ENCODE measurements around the gene MYO10.
A peak's percentile ranks its signal among the peaks of the same experiment; 100 is the strongest.
"Not testable (repeated sequence)": the region's sequence is repeated elsewhere in the genome, so short reads cannot be mapped to it uniquely, and the experiment has no call there.

Gene MYO10

DNA sequence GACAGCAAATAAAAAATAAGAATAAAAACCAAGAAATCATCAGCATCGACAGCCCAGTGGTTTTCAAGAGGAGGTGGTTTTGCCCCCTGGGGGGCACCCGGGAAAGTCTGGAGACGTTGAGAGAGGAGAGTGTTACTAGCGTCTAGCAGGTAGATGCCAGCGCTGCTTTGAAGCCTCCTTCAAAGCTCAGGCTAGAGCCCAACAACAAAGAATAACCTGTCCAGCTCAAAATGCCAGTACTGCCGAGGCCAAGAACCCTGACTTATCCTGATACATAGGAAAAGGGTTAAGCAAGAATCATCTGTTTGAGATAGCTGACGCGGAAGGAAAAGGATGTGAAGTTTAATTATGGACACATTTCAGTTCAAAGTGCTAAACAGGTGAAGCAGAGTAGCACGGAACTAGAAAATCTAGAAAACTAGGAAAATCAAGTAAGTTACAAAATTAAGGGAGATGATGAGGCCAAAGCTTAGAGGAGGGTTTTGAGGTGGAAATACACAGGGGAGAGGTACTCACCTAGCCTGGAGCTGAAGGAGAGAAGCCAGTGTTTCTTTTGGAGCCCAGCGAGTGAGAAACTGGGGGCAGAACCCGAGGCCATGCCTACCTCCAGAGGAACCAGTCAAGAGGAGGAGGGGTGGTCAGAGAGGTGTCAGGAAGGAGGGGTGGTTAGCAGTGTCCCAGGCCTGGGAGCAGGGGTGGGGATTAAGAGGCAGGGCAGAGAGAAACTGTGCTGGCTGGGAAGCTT lies 198.3 kb downstream of the MYO10 start:
- DNase-seq, result no peak

DNA sequence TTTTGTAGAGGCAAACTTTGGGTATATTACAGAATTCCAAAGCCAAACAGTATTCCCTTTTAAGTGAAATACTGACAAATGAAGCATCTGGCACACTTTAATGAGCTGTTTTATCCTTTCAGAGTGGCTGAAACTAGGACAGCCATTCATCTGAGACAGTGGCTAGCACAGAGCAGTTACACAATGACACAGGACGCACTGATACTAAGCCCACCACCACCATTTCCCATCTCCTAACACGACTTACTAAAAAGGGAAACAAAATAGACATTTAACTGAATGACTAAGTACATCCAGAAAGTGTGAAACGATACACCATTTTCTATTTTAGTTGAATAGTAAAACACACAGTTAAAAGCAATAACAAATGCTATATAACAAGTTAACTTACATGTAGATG lies 198.9 kb downstream of the MYO10 start:
- peak; percentile 11 for DNase-seq

DNA sequence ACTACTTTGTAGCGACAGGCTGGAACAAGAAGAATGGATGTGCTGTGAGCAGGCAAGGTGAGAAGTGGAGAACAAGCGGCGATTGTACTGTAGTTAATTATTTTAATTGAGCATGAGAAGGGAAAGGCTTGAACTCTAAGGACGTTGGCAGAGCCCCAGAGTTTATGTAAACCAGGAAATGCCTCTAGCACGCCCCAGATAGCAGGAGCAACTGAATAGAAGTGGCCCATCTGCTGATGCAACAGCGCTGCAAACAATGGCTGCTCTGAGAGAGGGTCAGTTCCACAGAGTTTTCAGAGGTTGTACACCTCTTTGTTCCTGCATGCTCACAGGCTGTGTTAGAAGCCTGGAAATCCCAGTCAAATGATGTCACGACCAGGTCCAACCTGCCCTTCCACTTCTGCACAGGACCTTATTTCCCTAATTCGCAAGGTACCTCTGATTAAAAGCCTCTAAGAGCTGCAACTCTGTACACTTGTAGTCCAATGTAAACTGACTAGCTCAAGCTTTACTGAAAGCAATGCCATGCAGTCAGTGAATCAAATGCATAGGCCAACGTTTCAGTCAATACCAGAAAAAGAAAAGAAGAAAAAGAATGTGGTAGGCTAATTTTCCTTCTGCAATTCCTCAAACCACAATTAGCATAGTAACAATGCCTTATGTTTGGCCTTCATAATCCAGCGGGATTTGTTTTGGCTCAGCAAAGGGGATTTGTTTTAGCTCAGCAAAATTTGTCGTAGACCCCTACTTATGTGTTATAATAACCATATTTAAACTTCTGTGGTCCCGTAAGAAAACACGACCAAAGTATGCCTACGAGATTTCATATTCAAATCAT lies 199.7 kb downstream of the MYO10 start:
- DNase-seq, result peak; percentile 43

DNA sequence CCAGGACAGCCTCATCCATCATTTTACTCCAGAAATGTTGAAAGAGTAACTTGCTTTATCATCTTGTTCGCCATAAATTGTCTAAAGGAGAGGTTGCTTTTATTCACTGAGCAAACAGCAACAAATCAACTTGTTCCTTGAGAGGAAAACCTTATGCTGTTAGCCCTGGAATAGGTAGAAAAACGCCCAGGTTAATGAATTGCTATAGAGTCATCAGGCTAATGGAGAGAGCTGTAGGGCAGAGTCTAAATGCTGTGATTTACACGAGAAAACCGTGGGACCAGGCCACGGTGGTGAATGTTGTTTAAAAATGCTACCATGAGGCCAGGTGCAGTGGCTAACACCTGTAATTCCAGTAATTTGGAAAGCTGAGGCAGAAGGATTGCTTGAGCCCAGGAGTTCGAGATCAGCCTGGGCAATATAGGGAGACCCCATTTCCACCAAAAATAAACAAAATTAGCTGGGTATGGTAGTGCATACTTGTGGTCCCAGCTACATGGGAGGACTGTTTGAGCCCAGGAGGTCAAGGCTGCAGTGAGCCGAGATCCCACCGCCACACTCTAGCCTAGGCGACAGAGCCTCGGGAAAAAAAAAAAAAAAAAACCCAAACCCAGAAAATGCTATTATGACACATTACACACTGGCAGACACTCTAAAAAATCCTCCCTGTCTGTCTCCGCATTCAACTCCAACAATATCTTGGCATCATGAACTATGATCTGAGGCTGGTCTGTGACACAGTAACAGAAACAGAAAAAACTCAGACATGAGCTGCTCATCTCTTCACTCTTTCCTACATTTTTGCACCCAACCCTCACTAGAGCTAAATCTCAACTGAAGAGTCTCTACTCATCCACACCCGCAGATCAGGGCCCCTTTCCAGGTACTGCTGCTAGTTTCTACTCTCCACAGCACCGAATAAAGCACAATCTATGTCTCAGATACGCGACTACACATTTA lies 200.7 kb downstream of the MYO10 start:
- DNase-seq, result no peak

DNA sequence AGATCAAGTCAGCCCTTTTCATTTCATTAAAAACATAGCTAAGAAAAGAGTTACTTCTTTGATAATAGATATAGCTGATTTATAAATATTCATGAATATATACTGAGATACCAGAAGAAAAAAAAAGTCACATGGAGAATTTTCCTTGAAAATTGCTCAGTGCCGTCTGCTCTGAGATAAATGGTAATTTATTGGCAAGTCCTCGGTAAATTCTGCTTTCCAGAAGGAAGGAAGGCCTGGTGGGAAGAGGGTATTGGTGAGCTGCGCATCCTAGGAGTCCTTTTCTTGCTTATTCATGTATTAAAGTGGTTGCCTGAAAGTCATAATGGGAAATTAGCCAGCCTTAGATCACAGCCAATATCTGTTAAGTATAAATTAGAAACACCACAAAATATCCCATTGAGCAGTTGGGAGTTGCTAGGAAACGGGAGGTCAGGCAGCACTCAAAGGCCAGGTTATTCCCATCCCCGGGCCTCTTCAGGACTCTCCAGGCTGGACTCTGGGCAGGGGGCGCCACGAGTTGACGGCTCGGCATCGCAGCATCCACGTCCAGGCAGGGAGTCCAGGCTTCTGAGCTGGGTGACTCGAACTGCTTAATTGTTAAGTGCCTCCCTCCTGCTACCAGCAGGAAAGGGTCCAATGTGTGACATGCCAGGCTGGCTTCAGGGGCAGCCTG lies 202.6 kb downstream of the MYO10 start:
- DNase-seq, result no peak

DNA sequence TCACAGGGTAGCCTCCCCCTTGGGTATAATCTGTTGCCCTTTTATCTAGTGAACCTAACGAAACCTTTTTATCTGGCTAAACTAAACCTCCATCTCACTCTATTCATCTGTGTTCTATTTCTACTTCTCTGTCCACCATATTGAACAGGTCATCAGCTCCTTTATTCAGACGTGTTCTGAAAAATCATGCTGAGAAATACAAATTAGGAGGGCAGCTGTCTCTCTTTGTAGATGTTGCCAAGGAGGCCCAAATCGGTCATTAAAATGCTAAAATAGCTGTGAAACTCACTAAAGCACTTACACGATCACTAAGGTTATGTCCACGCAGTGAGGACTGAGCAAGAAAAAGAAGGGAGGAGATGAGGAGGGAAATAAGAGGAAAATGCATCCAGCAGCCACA lies 203.7 kb downstream of the MYO10 start:
- no peak for DNase-seq

DNA sequence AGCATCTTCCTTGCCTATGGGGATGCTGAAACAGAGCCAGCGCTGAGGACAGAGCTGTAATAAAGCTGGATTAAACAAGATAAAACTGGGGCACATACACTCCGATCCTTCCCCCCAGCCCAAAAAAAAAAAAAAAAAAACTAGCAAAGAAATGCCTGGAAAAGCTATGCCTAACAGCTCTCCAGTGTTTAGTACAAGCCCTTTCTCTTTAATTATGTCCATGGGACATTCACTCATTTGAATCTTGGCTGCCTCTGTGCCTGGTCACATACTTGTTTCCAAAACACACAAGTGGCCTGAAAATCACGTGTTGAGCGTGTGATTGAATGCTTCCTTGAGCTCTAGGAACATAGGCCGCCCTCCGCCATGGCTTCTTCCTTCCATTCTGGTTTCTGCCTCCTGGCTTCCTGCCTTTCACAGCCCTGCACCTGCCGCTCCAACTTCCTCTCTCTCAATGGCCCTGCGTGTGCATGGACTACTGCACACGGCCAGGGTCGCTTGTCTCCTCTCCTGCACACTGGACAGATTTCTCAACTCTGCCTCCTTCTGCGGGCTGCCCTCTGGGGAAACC lies 208.2 kb downstream of the MYO10 start:
- DNase-seq, result no peak

DNA sequence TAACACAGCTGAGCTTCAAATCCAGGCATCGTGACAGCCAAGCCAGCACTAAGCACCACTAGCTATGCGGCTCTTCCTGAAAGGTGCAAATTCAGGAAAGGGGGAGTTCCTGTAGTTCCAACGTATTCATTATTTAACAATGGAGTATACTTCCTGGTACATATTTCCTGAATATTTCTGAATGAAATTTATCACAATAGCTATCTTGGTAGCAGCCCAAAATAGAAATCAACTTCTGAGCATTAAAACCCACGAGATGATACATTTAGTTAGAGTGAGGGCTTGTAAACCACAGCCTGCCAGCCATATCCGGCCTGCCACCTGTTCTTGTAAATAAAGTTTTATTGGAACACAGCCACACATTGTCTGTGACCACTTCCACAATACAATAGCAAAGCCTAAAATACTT lies 209.5 kb downstream of the MYO10 start:
- DNase-seq, result no peak

DNA sequence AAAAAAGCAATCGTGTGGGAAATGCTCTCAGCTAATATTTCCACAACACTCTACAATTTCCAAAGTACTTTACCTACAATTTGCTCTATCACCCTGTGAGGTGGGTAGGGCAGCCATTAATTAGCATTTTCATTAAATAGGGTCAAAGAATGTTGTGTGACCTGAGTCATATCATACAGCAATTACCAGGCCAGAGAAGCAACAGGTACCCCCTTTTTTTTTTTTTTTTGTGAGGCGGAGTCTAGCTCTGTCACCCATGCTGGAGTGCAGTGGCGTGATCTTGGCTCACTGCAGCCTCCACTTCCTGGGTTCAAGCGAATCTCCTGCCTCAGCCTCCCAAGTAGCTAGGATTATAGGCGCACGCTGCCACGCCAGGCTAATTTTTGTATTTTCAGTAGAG lies 210.5 kb downstream of the MYO10 start:
- no peak for DNase-seq

DNA sequence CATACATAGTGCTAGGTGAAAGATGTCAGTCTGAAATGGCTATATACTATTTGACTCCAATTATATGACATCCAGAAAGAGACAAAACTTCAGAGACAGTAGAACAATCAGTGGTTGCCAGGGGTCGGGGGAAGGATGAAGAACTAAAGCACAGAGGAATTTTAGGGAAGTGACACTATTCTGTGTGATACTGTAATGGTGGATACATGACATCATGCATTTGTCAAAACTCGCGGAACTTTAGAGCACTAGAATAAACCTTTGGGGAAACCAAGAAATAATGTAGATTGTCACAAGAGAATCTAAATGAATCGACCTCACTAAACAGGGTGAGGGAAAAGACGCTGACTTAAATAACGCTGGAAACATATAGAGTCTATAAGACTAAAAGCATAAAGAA lies 212.3 kb downstream of the MYO10 start:
- DNase-seq, result no peak

DNA sequence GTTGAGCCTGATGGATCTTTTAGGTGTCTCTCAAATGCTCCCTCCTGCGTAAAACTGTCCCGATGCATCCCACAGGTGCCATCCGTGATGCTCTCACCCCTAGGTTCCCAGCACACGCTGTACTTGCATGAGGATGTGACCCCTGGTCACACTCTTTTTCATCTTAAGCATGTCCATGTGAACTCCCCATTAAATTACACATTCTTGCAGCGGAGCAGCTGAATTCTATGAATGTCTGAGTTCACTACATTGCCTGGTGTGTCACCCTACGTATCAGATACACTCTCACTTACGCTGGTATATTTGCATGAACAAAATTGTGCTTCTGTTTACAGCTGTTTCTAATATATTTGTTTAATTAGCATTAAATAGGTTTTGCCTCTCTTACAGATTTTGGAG lies 214.0 kb downstream of the MYO10 start:
- DNase-seq, result no peak

DNA sequence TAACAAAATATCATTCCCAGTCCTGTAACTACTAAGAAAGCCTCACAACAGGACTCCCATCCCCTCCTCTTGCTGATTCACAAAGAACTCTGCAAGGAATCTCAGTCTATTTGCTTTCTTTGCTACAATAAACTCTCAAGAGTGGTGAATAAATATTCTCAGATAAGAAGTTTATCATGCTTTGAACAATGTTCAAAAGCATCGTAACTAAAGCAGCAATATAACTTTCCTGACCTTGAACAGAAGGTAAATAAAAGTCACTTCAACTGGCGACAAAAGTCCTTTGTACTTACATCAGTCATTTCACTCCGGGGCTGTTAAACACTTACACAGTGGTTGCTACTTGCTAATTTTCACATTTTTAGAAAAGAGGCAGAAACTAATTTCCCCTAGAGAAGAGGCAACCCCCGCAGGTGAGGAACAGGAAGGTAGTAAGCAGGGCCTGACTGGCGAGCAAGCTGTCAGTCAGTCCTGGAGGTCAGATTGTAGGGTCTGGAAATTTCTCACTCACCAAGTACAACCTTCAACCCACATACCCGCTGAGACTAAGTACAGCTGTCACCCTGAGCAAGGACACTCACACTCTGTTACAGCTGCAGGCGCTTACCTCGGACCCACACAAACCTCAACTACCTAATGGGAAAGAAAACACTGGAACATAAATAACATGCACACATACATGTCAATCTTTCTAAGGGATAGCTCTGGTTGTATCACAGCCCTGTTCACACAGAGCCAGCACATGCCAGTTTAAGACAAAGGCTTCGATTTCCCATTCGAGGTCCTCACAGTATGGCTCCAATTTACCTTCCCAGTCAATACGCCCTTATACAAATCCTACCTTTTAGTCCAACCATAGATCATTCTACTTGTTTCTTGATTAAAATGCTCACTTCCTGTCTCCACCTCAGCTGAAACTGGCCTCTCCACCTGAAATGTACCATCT lies 214.7 kb downstream of the MYO10 start:
- no peak for DNase-seq

DNA sequence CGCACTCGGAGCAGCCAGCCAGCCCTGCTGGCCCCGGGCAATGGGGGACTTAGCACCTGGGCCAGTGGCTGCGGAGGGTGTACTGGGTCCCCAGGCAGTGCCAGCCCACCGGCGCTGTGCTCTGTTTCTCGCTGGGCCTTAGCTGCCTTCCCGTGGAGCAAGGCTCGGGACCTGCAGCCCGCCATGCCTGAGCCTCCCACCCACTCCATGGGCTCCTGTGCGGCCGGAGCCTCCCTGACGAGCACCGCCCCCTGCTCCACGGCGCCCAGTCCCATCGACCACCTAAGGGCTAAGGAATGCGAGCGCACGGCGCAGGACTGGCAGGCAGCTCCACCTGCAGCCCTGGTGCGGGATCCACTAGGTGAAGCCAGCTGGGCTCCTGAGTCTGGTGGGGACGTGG lies 218.1 kb downstream of the MYO10 start:
- DNase-seq, result not testable (repeated sequence)

DNA sequence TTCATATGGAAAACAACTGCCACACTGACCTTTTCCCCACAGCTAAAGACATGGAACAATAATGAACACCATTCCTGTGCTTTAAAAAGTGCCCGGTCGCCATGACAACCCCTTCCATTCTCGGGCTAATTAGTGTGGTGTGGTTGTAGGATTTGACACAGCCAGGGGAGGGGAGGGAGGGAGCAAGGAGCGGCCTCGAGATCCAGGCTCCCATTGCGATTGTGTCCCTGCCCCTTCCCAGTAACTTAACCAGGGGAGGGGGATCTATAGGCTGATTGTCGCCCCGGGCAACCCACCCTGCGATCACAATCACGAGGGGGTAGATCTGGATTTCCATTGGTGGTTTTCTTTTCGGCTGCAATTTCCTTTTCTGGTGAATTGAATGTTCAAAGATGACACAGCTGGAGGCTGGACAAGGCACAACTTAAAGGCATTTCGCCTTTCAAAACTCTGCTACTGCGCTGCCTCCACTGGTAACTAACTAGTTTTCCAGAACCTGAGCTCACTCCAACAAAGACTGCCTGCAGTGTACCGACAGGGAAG lies 222.6 kb downstream of the MYO10 start:
- no peak for DNase-seq

DNA sequence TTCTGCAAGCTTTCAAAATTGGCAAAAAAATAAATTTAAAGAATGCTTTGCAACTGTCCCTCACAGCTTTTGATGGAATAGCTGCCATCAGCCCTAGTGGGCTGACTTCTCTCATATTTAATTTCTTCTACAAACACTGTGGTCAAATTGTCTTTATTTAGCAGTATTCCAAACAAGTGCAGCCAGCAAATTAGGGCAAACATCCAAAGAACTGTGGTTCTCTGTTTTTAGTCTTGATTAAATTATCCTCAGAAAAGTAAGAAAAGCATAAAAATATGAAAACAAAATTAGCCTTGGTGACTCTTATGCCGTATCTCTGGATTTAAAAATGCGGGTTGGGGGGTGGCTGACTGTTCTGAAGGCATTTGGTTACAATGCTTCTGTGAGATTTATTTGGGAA lies 223.5 kb downstream of the MYO10 start:
- DNase-seq, result no peak

DNA sequence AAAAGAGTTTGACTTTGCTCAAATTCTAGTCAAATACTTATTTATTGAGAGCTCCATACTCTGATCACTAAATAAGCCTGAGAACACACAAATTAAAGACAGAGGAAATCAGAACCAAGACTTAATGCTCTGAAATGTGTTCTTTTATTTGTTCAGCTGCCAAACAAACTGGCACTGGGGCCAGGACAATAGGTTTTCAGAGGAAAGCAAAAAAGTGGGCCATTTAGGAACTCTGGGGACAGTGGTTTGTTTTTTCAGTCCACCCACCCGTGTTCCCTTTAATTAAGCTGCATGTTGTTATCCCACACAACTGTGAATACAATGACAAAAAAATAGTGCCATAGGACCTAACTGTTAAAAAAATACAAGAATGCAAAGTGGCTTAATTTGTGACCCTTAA lies 223.9 kb downstream of the MYO10 start:
- no peak for DNase-seq

DNA sequence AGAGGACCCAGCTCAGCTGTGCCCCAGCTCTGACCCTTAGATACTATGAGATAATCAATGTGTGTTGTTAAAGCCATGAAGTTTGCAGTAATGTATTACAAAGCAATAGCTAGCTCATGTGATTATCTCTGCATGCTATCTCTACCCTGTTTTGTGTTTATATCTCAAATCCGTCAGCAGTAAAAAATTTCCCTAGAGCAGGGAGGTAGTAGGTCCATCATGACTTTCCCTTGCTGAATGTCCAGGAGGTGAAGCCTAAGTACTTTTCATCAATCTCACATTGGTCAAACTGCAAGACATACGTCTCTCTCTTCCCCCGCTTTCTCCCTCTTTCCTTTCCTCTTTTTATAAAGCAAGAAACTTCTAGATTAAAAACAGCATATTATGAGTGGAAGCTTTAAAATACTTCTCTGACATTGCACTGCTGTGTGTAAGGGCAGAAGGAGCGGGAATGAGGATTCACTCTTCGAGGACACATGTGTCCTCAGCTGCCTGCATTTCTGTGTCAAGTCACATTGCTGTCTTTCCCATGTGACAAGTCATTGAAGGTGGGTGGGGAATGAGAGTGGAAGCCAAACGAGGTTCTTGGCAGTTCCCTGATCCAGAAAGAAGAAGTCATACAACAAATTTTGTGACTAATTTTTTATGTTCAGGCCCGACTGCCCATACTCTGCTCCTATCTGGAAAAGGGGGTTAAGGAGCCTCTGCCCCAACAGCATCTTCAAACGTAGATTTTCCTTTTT lies 226.2 kb downstream of the MYO10 start:
- DNase-seq, result no peak

DNA sequence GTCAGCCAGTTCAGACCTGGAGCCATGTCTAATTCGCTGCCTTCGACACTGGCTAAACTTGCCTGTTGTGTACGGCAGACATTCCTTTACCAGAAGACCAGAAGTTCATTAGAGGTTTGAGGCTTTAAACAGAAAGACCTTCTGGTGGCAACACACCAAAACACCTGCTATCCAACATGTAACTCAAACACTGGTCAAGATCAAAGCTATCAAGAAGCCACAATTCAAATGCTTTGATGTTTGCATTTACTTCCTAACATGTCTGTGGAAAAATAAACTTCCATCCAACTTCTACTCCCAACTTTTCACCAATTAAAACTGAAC lies 228.3 kb downstream of the MYO10 start:
- DNase-seq, result no peak

DNA sequence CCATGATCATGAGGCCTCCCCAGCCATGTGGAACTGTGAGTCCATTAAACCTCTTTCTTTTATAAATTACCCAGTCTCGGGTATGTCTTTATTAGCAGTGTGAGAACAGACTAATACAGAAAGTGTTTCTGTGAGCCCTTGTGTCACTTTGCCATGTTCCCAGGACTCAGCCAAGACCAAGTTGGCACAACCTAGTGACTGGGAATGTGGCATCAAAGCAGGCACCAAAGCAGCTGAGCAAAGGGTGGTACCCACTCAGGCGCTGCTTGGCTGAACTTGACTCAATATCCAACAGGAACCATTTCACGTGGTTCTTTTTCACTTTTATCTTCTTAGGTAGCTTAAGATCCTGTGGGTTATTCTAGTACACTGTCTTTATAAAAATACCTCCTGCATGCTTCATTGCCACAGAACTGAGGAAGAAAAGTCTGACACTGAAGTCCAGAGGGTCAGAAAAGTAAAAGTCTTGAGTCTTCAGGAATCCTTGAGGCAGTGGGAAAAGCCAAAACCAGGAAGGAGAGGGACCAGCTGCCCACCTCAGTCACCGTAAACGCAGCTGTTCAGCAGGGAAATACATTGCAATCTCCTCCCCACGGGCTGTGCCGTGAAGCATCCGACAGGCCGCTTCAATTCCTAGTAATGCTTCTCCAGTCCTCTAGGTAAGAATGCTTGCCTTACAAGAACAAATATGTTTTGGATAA lies 228.8 kb downstream of the MYO10 start:
- DNase-seq, result no peak

DNA sequence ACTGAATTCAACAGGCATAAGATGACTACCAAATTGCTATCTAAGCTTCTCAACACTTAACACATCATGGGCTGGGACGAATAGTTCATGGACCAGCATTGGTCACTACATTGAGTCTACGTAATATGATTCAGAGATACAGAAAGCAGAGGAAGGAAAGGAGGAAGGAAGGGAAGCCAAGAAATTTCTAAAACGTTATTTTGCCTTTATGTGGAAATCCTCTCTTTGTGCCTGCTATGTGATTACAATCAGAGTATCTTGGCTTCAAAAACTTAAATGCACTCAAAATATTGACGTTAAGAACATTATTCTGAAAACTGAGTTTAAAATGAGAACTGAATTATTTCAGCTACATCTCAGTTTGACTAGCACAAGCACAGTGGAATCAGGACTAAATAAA lies 231.1 kb downstream of the MYO10 start:
- DNase-seq, result no peak
